Spleen (tissue), 7 donors: ENCODE results near the gene DDI1.

Experiments used
- CTCF ChIP-seq, 11 experiments: fragments of 200-600 bp in 7 of 11; fragments of 450-650 bp in 4 of 11; sonication (generic) in 4 of 11; IDR thresholded peaks in 8 of 11; conservative IDR thresholded peaks in 3 of 11; 1 replicate in 7 of 11; 2 replicates in 4 of 11; pipeline versions ENCODE4 v1.4.0 to v1.8.0; 2016 to 2021; ENCODE audit warnings: antibody characterized with exemption in 11 of 11, inconsistent platforms in 4 of 11, mild to moderate bottlenecking in 1 of 11
- POLR2AphosphoS5 ChIP-seq, 3 donors: sonication (generic); formaldehyde crosslinking; IDR thresholded peaks; one replicate each; pipeline ENCODE4 v1.5.1; 2017; ENCODE audit warnings: antibody characterized with exemption in 3 of 3
- donor health status: DM: no; HTN: no; CAD: no; lungs with moderate emphysema.
- donor health status: DM: no; HTN: no; CAD: no.
- donor health status: DM: no; HTN: no; CAD: no.

GRCh38 chr11:104028476-104029263, 7.8 kb upstream of the DDI1 start:
- TF ChIP-seq CTCF (IDR thresholded peaks at IDR 0.05 in 8 of 11, conservative IDR thresholded peaks at IDR 0.05 in 3 of 11), result no peak
- TF ChIP-seq POLR2AphosphoS5 (IDR thresholded peaks at IDR 0.05), result no peak
